ENCODE results near the gene ZNF76.

The ZNF76 gene

DNA sequence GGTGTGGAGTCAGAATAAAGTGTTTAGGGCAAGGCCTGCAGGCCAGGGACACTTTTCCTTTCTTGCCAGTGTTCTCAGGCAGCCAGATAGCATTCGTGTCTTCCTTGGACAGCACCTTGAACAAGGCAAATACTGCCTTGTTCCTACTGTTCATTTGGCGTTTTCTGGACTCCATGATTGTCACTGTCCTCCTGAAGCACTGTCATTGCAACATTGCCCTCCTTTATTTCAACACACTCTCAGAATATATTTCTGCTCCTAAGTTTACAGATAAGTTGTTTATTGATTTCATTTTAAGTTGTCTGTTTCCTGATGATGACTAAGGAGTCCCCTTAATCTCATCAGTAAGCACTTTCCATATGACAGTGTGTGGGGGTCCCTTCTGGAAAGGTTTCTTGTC is 22.9 kb downstream of the ZNF76 start:
- H3K79me2 ChIP-seq (ENCODE audit: control insufficient read depth, insufficient read depth, low read length, poor library complexity): no peaks in the 10 kb centered on the region
- H4K12ac ChIP-seq (ENCODE audit: low read depth, low read length): no peak overlapping the region
- H4K91ac ChIP-seq (ENCODE audit: low read depth, low read length): no peak overlapping the region
- no peak overlapping the region for H3K4ac ChIP-seq (ENCODE audit: low read depth, low read length)
- H3K79me1 ChIP-seq (ENCODE audit: low read length): no peaks in the 10 kb centered on the region
- no peak overlapping the region for H3K4me2 ChIP-seq (ENCODE audit: low read length)
- H2BK120ac ChIP-seq (ENCODE audit: insufficient read depth, low read length, poor library complexity): no peak overlapping the region
- no peak overlapping the region for H3K4me3 ChIP-seq (ENCODE audit: low read depth, low read length)
- no peak overlapping the region for H2AK5ac ChIP-seq (ENCODE audit: low read length)
- no peak overlapping the region for H3K14ac ChIP-seq (ENCODE audit: low read length)
- no peak overlapping the region for H3K23ac ChIP-seq (ENCODE audit: low read length)
- no peak overlapping the region for H2BK5ac ChIP-seq (ENCODE audit: low read depth, low read length, poor library complexity)
- H2BK12ac ChIP-seq (ENCODE audit: low read length): no peak overlapping the region
- no peaks in the 10 kb centered on the region for H3K27me3 ChIP-seq (ENCODE audit: insufficient read depth, low read length)
- no peak for DNase-seq
- H3K36me3 ChIP-seq (ENCODE audit: control insufficient read depth in 1 of 2, insufficient read depth in 2 of 2, low read length in 2 of 2): peaks cover 10 to 17% of the 10 kb centered on the region in 2 experiments
- no peak overlapping the region for H3K18ac ChIP-seq (ENCODE audit: low read length)
- no peak overlapping the region for H3K27ac ChIP-seq (ENCODE audit: low read depth, low read length)
- H3K4me1 ChIP-seq (ENCODE audit: control insufficient read depth in 1 of 2, insufficient read depth in 2 of 2, low read length in 2 of 2): no peaks in the 10 kb centered on the region
- no peak overlapping the region for H3K9ac ChIP-seq (ENCODE audit: low read length)
- no CpG with 5 or more reads among the region's 2 CpGs for WGBS (ENCODE audit: extremely low coverage, insufficient coverage, insufficient read length)
- no peak overlapping the region for H2AFZ ChIP-seq (ENCODE audit: insufficient read depth, low read length, poor library complexity)
- no peaks in the 10 kb centered on the region for H3K9me3 ChIP-seq (ENCODE audit: insufficient read depth, low read depth, low read length)
- H4K8ac ChIP-seq (ENCODE audit: low read depth, low read length): no peak overlapping the region

DNA sequence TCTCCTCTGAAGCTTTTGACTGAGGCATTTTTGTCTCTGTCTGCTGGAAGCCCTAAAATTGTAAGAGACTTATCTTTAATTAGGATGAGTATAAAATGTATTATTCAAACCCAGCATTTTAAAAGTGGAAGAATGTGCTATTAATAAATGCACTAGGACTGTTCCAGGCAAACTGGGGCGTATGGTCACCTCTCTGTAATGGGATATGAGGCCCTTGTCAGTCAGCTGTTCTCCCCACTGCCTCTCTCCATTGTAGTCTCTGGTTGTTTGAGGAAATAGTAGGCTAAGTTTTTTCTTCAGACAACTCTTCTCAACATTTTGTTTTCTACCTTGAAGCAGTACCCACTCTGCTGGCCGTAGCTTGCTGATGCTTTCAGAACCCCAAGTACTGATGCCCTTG is 23.8 kb downstream of the ZNF76 start:
- Histone ChIP-seq H3K27me3 (ENCODE audit: insufficient read depth, low read length) (no peaks in the 10 kb centered on the region), H3K79me2 (ENCODE audit: control insufficient read depth, insufficient read depth, low read length, poor library complexity) (no peaks in the 10 kb centered on the region), H4K8ac (ENCODE audit: low read depth, low read length) (no peak overlapping the region), H4K91ac (ENCODE audit: low read depth, low read length) (no peak overlapping the region), H4K12ac (ENCODE audit: low read depth, low read length) (no peak overlapping the region), H3K4me2 (ENCODE audit: low read length) (no peak overlapping the region), H3K9me3 (ENCODE audit: insufficient read depth, low read depth, low read length) (no peaks in the 10 kb centered on the region), H2BK5ac (ENCODE audit: low read depth, low read length, poor library complexity) (no peak overlapping the region), H3K4me3 (ENCODE audit: low read depth, low read length) (no peak overlapping the region), H3K23ac (ENCODE audit: low read length) (no peak overlapping the region), H3K4ac (ENCODE audit: low read depth, low read length) (no peak overlapping the region), H3K4me1 (ENCODE audit: control insufficient read depth in 1 of 2, insufficient read depth in 2 of 2, low read length in 2 of 2) (no peaks in the 10 kb centered on the region), H3K36me3 (ENCODE audit: control insufficient read depth in 1 of 2, insufficient read depth in 2 of 2, low read length in 2 of 2) (peaks cover 17 to 25% of the 10 kb centered on the region in 2 experiments), H3K79me1 (ENCODE audit: low read length) (no peaks in the 10 kb centered on the region), H2AK5ac (ENCODE audit: low read length) (no peak overlapping the region), H3K14ac (ENCODE audit: low read length) (no peak overlapping the region), H2BK12ac (ENCODE audit: low read length) (no peak overlapping the region), H3K9ac (ENCODE audit: low read length) (no peak overlapping the region), H3K27ac (ENCODE audit: low read depth, low read length) (no peak overlapping the region), H2BK120ac (ENCODE audit: insufficient read depth, low read length, poor library complexity) (no peak overlapping the region), H2AFZ (ENCODE audit: insufficient read depth, low read length, poor library complexity) (no peak overlapping the region), H3K18ac (ENCODE audit: low read length) (no peak overlapping the region)
- WGBS (ENCODE audit: extremely low coverage, insufficient coverage, insufficient read length): no CpG with 5 or more reads among the region's 2 CpGs
- DNase-seq: no peak

DNA sequence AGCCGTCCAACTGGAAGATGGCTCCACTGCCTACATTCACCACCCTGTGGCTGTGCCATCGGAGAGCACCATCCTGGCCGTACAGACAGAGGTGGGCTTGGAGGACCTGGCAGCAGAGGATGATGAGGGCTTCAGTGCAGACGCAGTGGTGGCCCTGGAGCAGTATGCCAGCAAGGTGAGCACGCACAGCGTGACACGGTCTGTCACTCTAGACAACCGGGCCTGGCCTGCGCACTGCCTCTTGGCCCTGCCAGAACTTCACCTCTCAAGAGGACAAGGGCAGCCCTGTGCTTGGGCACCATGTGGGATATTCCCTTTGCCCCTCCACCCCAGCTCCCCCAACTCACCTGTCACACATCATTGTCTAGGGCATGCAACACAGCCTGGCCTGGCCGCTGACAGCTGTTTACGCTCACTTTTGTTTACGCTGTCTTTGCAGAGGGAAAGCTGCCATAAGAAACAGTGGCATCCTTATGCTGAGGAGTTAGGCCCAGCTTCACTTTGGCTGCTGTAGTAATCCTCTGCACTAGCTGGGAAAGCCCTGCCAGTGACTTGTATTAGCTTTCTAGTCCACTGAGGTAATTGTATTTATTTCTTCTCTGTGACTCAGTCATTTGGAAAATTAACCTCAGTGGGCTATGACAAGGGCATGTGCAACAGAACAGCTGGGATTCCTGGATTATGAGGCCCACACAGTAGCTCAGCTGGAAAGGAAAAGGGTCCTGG is 28.3 kb downstream of the ZNF76 start:
- H2BK120ac ChIP-seq (ENCODE audit: insufficient read depth, low read length, poor library complexity): no peak overlapping the region
- H3K4me3 ChIP-seq (ENCODE audit: low read depth, low read length): peak overlapping the region; percentile 20
- H3K14ac ChIP-seq (ENCODE audit: low read length): no peak overlapping the region
- no peaks in the 10 kb centered on the region for H3K27me3 ChIP-seq (ENCODE audit: insufficient read depth, low read length)
- no peaks in the 10 kb centered on the region for H3K4me1 ChIP-seq (ENCODE audit: control insufficient read depth in 1 of 2, insufficient read depth in 2 of 2, low read length in 2 of 2)
- no peak overlapping the region for H2AK5ac ChIP-seq (ENCODE audit: low read length)
- no peak overlapping the region for H2BK5ac ChIP-seq (ENCODE audit: low read depth, low read length, poor library complexity)
- H4K91ac ChIP-seq (ENCODE audit: low read depth, low read length): no peak overlapping the region
- no peak overlapping the region for H3K27ac ChIP-seq (ENCODE audit: low read depth, low read length)
- no peak overlapping the region for H3K4me2 ChIP-seq (ENCODE audit: low read length)
- H2AFZ ChIP-seq (ENCODE audit: insufficient read depth, low read length, poor library complexity): no peak overlapping the region
- H3K79me2 ChIP-seq (ENCODE audit: control insufficient read depth, insufficient read depth, low read length, poor library complexity): no peaks in the 10 kb centered on the region
- no peaks in the 10 kb centered on the region for H3K79me1 ChIP-seq (ENCODE audit: low read length)
- H3K23ac ChIP-seq (ENCODE audit: low read length): no peak overlapping the region
- DNase-seq: no peak
- peaks cover 2% of the 10 kb centered on the region for H3K9me3 ChIP-seq (ENCODE audit: insufficient read depth, low read depth, low read length)
- WGBS (ENCODE audit: extremely low coverage, insufficient coverage, insufficient read length): no CpG with 5 or more reads among the region's 12 CpGs
- no peak overlapping the region for H3K9ac ChIP-seq (ENCODE audit: low read length)
- no peak overlapping the region for H4K8ac ChIP-seq (ENCODE audit: low read depth, low read length)
- H3K18ac ChIP-seq (ENCODE audit: low read length): no peak overlapping the region
- peaks cover 40 to 45% of the 10 kb centered on the region in 2 experiments for H3K36me3 ChIP-seq (ENCODE audit: control insufficient read depth in 1 of 2, insufficient read depth in 2 of 2, low read length in 2 of 2)
- no peak overlapping the region for H4K12ac ChIP-seq (ENCODE audit: low read depth, low read length)
- H2BK12ac ChIP-seq (ENCODE audit: low read length): no peak overlapping the region
- H3K4ac ChIP-seq (ENCODE audit: low read depth, low read length): no peak overlapping the region

DNA sequence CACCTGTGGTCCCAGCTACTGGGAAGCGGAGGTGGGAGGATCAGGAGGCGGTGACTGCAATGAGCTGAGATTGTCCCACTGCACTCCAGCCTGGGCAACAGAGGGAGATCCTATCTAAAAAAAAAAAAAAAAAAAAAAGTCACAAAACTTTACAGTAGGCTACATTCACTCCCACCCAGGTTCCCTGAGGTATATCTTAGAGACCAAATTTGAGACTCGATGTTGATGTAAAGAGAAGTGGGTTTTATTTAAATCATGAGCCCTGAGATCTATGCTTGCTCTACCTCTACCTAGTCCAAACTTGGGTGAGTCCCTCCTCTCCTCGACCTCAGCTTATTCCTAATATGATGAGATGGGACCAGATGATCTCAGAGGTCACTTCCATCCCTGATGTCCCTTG is 29.3 kb downstream of the ZNF76 start:
- no CpG with 5 or more reads among the region's 4 CpGs for WGBS (ENCODE audit: extremely low coverage, insufficient coverage, insufficient read length)
- H4K8ac ChIP-seq (ENCODE audit: low read depth, low read length): no peak overlapping the region
- no peak for DNase-seq

More for the DNA sequence above, 29.3 kb downstream of the ZNF76 start:
- Histone ChIP-seq H2BK120ac (ENCODE audit: insufficient read depth, low read length, poor library complexity) (no peak overlapping the region), H3K4me2 (ENCODE audit: low read length) (no peak overlapping the region), H3K9me3 (ENCODE audit: insufficient read depth, low read depth, low read length) (peaks cover 2% of the 10 kb centered on the region), H3K14ac (ENCODE audit: low read length) (no peak overlapping the region), H2BK5ac (ENCODE audit: low read depth, low read length, poor library complexity) (no peak overlapping the region), H4K12ac (ENCODE audit: low read depth, low read length) (no peak overlapping the region), H3K9ac (ENCODE audit: low read length) (no peak overlapping the region), H3K18ac (ENCODE audit: low read length) (no peak overlapping the region), H3K4me1 (ENCODE audit: control insufficient read depth in 1 of 2, insufficient read depth in 2 of 2, low read length in 2 of 2) (no peaks in the 10 kb centered on the region), H3K27ac (ENCODE audit: low read depth, low read length) (no peak overlapping the region), H3K4me3 (ENCODE audit: low read depth, low read length) (no peak overlapping the region), H2AK5ac (ENCODE audit: low read length) (no peak overlapping the region), H3K27me3 (ENCODE audit: insufficient read depth, low read length) (no peaks in the 10 kb centered on the region), H4K91ac (ENCODE audit: low read depth, low read length) (no peak overlapping the region), H2AFZ (ENCODE audit: insufficient read depth, low read length, poor library complexity) (no peak overlapping the region), H3K4ac (ENCODE audit: low read depth, low read length) (no peak overlapping the region), H3K36me3 (ENCODE audit: control insufficient read depth in 1 of 2, insufficient read depth in 2 of 2, low read length in 2 of 2) (peaks cover 38 to 45% of the 10 kb centered on the region in 2 experiments), H3K79me2 (ENCODE audit: control insufficient read depth, insufficient read depth, low read length, poor library complexity) (no peaks in the 10 kb centered on the region), H3K79me1 (ENCODE audit: low read length) (no peaks in the 10 kb centered on the region), H3K23ac (ENCODE audit: low read length) (no peak overlapping the region), H2BK12ac (ENCODE audit: low read length) (no peak overlapping the region)
